Nephron (organoid): Measurements from ENCODE around the gene EVI5L.
"Not testable (repeated sequence)": the region's sequence is repeated elsewhere in the genome, so short reads cannot be mapped to it uniquely, and the experiment has no call there.

Experiments used
- H3K27ac Mint-ChIP-seq, 3 experiments: 2 replicates each; pipeline ENCODE4 v1.8.0; 2020; ENCODE audit warnings: mixed read lengths in 3 of 3, mild to moderate bottlenecking in 2 of 3, moderate library complexity in 1 of 3
- H3K27me3 Mint-ChIP-seq: 2 replicates; pipeline ENCODE4 v1.8.0; 2021; ENCODE audit warnings: low read depth, mild to moderate bottlenecking, moderate library complexity, mixed read lengths
- H3K36me3 Mint-ChIP-seq: 2 replicates; pipeline ENCODE4 v1.8.0; 2020; ENCODE audit warnings: low read depth, mixed read lengths
- H3K4me1 Mint-ChIP-seq: 2 replicates; pipeline ENCODE4 v1.8.0; 2020; ENCODE audit warnings: mixed read lengths
- H3K4me3 Mint-ChIP-seq, 3 experiments: 2 replicates each; pipeline ENCODE4 v1.8.0; 2020; ENCODE audit warnings: mild to moderate bottlenecking in 3 of 3, mixed read lengths in 3 of 3, moderate library complexity in 2 of 3
- H3K9me3 Mint-ChIP-seq: 2 replicates; pipeline ENCODE4 v1.8.0; 2020; ENCODE audit warnings: mixed read lengths
- TF ChIP-seq, protein P1 (sequence below), 3 experiments: fragments of 200-600 bp; sonication (generic); IDR thresholded peaks; one replicate each; pipeline ENCODE4 v1.5.0; 2021; ENCODE audit warnings: antibody characterized with exemption in 3 of 3; ENCODE audit not compliant: unreplicated experiment in 3 of 3

EVI5L gene

GRCh38 chr19:7857727-7858108 is 27.7 kb downstream of the EVI5L start:
- Mint-ChIP-seq H3K27ac (no peak overlapping the region), H3K27me3 (peaks cover 22% of the 10 kb centered on the region), H3K36me3 (no peaks in the 10 kb centered on the region), H3K4me3 (no peak overlapping the region), H3K9me3 (no peaks in the 10 kb centered on the region), H3K4me1 (peaks cover 17% of the 10 kb centered on the region)
- TF ChIP-seq, protein P1, sequence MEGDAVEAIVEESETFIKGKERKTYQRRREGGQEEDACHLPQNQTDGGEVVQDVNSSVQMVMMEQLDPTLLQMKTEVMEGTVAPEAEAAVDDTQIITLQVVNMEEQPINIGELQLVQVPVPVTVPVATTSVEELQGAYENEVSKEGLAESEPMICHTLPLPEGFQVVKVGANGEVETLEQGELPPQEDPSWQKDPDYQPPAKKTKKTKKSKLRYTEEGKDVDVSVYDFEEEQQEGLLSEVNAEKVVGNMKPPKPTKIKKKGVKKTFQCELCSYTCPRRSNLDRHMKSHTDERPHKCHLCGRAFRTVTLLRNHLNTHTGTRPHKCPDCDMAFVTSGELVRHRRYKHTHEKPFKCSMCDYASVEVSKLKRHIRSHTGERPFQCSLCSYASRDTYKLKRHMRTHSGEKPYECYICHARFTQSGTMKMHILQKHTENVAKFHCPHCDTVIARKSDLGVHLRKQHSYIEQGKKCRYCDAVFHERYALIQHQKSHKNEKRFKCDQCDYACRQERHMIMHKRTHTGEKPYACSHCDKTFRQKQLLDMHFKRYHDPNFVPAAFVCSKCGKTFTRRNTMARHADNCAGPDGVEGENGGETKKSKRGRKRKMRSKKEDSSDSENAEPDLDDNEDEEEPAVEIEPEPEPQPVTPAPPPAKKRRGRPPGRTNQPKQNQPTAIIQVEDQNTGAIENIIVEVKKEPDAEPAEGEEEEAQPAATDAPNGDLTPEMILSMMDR (IDR thresholded peaks at IDR 0.05; ENCODE audit: unreplicated experiment in 3 of 3) = no peak

GRCh38 chr19:7858109-7858770 is 28.2 kb downstream of the EVI5L start:
- Mint-ChIP-seq H3K4me3 (no peak overlapping the region), H3K27ac (no peak overlapping the region), H3K36me3 (no peaks in the 10 kb centered on the region), H3K4me1 (peaks cover 13% of the 10 kb centered on the region), H3K27me3 (peaks cover 22% of the 10 kb centered on the region), H3K9me3 (no peaks in the 10 kb centered on the region)
- TF ChIP-seq, protein P1 (IDR thresholded peaks at IDR 0.05; ENCODE audit: unreplicated experiment in 3 of 3) = no peak

- H3K36me3 Mint-ChIP-seq, H3K27ac Mint-ChIP-seq, H3K4me3 Mint-ChIP-seq, H3K9me3 Mint-ChIP-seq, H3K4me1 Mint-ChIP-seq: not testable (repeated sequence)
- peaks cover 25% of the 10 kb centered on the region for H3K27me3 Mint-ChIP-seq
Measured at GRCh38 chr19:7859087-7859486, 29.1 kb downstream of the EVI5L start.

GRCh38 chr19:7859831-7860713 is 30.1 kb downstream of the EVI5L start:
- H3K4me1 Mint-ChIP-seq = peaks cover 9% of the 10 kb centered on the region
- TF ChIP-seq, protein P1 (IDR thresholded peaks at IDR 0.05; ENCODE audit: unreplicated experiment in 3 of 3) = no peak
- no peaks in the 10 kb centered on the region for H3K9me3 Mint-ChIP-seq
- H3K36me3 Mint-ChIP-seq = no peaks in the 10 kb centered on the region
- H3K27ac Mint-ChIP-seq = no peak overlapping the region
- H3K27me3 Mint-ChIP-seq = peaks cover 35% of the 10 kb centered on the region
- H3K4me3 Mint-ChIP-seq = no peak overlapping the region

DNA sequence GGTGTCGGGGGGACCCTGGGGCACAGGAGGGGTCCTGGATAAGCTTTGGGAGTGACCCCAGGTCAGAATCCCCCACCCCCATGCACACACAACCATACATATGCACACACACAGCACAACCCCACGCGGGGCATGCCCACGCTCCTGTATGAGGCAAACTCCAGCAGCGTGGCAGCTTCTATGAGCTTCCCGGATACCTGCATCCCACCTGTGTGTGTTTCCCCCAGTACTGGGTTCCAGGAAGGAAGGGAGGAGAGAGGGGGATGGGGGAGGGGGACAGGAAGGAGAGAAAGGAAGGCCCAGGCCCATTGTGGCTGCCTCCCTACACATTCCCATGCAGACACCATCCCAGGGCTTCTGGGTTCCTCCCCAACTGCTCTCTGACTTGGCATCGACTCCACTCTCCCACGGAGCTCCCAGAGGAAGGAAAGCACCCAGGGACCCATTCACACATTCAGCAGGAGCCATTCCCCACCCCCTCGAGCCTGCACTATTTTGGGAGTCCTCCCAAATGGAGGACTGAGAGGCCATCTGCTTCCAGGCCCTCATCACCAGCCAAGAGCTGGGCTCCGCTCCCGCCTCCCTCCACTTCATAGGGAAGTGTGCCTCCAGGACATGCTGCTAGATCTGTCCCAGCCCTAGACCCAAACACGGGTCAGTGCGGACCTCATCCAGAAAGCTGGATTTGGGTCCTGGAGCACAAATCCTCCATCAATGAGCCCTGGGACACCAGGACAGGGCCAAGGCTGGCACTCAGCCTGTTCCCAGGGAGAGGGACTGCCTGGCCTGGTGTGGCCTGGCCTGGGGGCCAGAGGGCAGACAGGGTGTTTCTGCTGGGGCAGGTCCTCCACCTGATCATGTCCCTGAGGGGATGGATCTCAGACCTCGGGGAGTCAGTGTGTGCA is 30.9 kb downstream of the EVI5L start:
- Mint-ChIP-seq H3K9me3 (no peaks in the 10 kb centered on the region), H3K4me3 (no peak overlapping the region), H3K27me3 (peaks cover 38% of the 10 kb centered on the region), H3K27ac (no peak overlapping the region), H3K4me1 (peaks cover 9% of the 10 kb centered on the region), H3K36me3 (no peaks in the 10 kb centered on the region)
- TF ChIP-seq, protein P1 (IDR thresholded peaks at IDR 0.05; ENCODE audit: unreplicated experiment in 3 of 3) = no peak
